Suppressor macrophage treated with lipopolysaccharide for 1 hour (primary cell): ENCODE data around the gene ZBTB7A.

Experiments used
- DNase-seq, 3 donors: peaks; one replicate each; pipeline ENCODE4 v3.0.0-alpha.2; 2020 to 2022

Gene ZBTB7A

DNA sequence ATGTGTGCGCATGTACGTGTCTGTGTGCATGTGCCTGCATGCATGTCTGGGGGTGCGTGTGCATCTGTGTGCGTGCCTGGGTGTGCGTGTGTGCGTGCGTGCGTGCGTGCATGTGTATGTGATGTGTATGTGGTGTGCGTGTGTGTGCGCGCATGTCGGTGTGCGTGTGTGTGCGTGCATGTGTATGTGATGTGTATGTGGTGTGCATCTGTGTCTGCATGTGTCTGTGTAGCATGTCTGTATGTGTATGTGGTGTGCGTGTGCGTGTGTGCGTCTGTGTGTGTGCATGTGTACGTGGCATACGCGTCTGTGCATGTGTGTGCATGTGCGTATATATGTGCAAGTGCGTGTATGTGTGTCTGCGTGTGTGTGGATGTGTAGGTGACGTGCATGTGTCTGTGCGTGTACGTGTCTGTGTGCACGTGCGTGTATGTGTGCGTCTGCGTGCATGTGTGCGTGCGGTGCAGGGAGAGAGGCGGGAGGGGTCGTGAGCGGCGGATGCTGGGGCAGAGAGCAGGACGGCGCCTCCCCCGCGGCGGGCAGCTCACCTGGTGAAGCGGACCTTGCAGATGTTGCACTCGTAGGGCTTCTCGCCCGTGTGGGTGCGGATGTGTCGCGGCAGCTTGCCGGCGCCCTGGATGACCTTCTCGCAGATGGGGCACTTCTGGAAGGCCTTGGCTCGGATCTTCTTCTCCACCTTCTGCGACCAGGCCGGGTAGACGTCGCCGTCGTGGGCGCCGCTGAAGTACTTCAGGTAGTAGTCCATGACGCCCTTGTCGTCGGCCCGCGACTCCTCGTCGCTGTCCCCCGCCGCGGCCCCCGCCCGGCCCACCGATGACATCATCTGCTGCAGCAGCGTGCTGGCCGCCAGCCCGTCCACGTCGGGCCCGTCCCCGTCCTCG, 13.0 kb downstream of the ZBTB7A start:
- no peak for DNase-seq

- peak; percentile 79 to 91 (median 86) for DNase-seq
Measured at GRCh38 chr19:4052993-4053422, 13.7 kb downstream of the ZBTB7A start.

- DNase-seq: peak; percentile 68 to 91 (median 76)
Measured at GRCh38 chr19:4052114-4052992, 14.3 kb downstream of the ZBTB7A start.

GRCh38 chr19:4051175-4052101, 15.3 kb downstream of the ZBTB7A start:
- DNase-seq: peak; percentile 94 to 97 (median 94)

GRCh38 chr19:4049432-4049831, 17.3 kb downstream of the ZBTB7A start:
- no peak for DNase-seq

- DNase-seq: no peak
Measured at GRCh38 chr19:4046946-4047683, 19.6 kb downstream of the ZBTB7A start.

DNA sequence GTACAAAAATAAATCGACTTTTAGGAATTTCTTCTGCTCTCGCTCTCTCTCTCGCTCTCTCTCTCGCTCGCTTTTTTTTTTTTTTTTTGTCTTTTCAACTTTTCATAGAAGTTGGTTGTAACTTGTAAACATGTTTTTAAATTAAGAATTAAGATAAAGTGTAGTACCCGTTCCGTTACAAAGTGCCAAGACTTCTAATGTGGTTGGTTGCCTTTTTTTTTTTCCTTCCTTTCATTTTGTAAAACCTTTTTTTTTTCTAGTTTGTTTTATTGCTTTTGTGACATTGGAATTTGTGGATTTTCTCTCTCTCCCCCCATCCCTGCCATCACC, 20.4 kb downstream of the ZBTB7A start:
- DNase-seq: no peak

- DNase-seq: no peak
Measured at GRCh38 chr19:4045597-4046361, 20.9 kb downstream of the ZBTB7A start.

GRCh38 chr19:4044990-4045465, 21.7 kb downstream of the ZBTB7A start:
- no peak for DNase-seq

GRCh38 chr19:4043966-4044715, 22.6 kb downstream of the ZBTB7A start:
- DNase-seq: no peak

GRCh38 chr19:4043401-4043800, 23.3 kb downstream of the ZBTB7A start:
- no peak for DNase-seq

- no peak for DNase-seq
Measured at GRCh38 chr19:4042731-4043082, 24.0 kb downstream of the ZBTB7A start.

GRCh38 chr19:4042064-4042730, 24.5 kb downstream of the ZBTB7A start:
- no peak for DNase-seq

GRCh38 chr19:4038661-4039423, 27.9 kb downstream of the ZBTB7A start:
- DNase-seq: no peak

- no peak for DNase-seq
Measured at GRCh38 chr19:4038057-4038456, 28.6 kb downstream of the ZBTB7A start.

DNA sequence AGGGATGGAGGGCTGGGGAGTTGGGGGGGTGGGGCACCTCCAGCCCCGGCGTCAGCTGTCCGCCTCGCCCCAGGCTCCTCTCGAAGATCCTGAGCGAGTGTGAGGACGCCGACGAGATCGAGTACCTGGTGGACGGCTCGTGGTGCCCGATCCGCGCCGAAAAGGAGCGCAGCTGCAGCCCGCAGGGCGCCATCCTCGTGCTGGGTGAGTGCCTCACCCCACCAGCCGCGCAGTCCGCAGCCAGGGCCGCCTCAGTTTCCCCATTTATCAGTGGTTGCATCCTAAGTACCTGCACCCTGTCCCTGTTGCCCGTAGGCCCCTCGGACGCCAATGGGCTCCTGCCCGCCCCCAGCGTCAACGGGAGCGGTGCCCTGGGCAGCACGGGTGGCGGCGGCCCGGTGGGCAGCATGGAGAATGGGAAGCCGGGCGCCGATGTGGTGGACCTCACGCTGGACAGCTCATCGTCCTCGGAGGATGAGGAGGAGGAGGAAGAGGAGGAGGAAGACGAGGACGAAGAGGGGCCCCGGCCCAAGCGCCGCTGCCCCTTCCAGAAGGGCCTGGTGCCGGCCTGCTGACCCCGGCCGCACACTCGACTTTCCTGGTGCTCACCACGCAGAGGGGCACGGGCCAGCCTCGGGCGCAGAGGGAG, 29.3 kb downstream of the ZBTB7A start:
- no peak for DNase-seq

DNA sequence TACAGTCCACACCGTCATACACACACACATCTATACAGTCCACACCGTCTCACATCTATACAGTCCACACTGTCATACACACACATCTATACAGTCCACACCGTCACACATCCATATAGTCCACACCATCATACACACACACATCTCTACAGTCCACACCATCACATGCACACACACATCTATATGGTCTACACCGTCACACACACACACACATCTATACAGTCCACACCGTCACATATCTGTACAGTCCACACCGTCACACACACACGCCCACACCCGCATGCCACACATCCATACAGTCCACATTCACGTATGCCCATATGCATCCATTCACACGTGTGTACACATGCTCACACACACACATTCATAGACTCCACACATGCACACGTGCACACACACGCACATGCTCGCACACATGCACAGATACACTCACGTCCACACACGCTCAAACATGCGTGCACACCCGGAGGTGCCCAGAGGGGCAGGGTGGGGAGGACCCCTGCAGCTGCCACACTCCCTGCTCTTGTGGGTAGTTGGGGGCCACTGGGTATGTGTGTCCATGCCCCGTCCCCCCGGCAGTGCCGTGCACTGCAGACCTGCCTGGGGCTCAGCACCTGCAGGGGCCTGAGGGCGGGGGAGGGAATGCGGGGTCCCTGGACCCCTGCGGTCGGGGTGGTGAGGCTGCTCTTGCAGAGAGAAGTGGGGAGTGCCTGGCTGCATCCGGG, 30.0 kb downstream of the ZBTB7A start:
- DNase-seq: no peak

GRCh38 chr19:4035582-4035981, 31.1 kb downstream of the ZBTB7A start:
- no peak for DNase-seq
